ENCODE measurements around the gene UBALD1.
"Not testable (repeated sequence)": the region's sequence is repeated elsewhere in the genome, so short reads cannot be mapped to it uniquely, and the experiment has no call there.

UBALD1 gene

DNA sequence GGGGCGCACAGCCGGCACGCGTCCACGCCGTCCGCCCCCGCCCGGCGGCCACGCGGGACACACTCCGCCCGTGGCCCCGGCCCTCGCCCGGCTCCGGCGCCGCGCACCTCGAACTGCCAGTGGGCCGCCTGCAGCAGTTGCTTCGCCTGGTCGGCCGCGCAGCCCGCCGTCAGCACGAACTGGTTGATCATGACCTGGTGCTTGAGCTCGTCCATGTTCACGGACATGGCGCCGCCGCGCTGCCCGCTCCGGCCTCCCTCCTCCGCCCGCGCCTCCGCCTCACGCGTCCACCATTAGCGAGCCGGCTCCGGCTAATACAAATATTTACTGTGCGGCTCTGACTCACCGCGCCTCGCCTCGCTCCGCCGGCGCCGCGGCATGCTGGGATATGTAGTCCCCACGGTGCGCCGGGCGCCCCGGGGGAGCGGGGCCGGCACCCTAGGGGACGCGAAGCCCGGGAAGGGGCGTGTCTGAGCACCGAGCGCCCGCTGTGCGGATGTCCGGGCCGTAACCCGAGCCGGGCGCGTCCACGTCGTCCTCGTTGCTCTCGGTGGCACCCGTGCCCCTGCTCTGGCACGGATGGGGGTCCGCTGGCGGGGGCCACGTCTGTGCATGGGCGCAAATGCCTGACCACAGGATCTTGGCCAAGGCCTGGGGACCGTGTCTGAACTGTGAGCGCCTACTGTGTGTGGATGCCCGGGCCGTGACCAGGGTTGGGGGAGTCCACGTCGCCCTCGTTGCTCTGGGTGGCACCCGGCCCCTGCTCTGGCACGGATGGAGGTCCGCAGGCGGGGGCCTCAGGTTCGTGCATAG lies at the start of gene UBALD1:
Gene UBALD1 (minus strand): TSS at position 318 of the 813 bp plus-strand sequence. CDS start 91 bp downstream, at position 227.
- DNase-seq, result peak; percentile 18

GRCh38 chr16:4663777-4664465 lies 49.2 kb upstream of the UBALD1 start:
- DNase-seq, result no peak

- DNase-seq, result no peak
Measured at GRCh38 chr16:4663465-4663776, 48.7 kb upstream of the UBALD1 start.

- DNase-seq, result peak; percentile 76
Measured at GRCh38 chr16:4661661-4662060, 47.0 kb upstream of the UBALD1 start.

GRCh38 chr16:4660454-4661007 lies 45.8 kb upstream of the UBALD1 start:
- no peak for DNase-seq

DNA sequence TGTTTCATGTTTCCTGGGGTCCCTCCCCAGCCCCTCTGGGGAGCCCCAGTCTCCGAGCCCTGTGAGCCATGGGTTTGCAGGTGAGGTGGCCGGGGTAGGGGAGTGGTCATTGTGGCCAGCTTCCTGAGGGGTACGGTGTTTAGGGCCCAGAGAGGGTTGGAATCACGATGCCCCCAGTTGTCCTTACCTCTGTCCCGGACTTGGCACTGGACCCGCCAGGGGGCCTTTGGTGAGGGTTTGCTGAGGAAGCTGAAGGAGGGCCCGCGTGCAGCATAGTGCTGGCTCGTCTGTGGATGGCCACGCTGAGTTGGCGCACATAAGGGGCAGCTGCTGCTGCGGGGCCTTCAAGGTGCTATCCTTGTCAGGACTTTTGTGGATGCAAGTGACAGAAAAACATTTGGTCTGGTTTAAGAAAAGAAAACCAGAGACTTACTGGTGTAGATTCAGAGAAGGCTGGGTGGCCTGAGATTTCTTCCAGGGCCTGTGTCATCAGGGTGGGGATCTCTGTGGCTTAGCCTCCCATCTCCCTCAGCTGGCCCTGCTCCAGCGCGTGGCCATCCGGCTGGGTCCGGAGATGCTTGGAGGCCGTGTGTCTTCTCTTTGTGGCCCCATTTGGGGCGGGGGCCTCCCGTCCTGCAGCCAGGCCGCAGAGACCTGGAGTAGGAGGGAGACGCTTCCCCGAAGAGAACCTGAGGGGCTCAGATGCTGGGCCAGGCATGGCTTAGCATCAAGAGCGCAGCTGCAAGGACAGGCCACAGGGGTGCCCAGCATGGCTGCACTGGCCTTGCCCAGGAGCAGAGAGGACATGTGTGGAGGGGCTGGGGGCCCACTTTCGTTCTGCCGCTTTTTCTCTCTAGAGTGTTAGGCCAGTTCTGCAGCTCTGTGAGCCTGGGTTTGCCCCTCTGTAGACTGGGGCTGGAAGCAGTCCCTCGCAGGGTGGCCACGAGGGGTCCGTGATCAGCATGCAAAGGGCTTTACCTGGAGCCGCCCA lies 45.0 kb upstream of the UBALD1 start:
- DNase-seq, result no peak

- DNase-seq, result no peak
Measured at GRCh38 chr16:4656695-4657686, 42.3 kb upstream of the UBALD1 start.

DNA sequence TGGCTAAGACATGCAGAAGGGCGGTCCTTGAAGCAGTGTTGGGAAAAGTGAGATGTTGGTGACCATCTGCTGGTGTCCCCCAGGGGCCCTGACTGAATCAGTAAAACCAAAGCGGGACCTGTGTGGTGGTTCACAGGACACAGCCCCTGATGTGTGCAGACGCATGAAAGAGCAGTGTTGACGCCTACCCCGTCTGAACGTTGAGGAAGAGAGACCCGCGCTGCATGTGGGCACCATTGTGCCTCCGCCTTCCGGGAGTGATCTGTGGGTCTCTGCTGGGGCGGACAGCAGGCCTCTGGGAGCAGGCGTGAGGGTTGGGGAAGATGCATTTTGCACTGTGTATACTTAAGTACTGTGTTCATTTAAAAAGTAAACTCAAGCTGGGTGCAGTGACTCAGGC lies 41.5 kb upstream of the UBALD1 start:
- no peak for DNase-seq

- no peak for DNase-seq
Measured at GRCh38 chr16:4655801-4656200, 41.1 kb upstream of the UBALD1 start.

- DNase-seq, result no peak
Measured at GRCh38 chr16:4654964-4655590, 40.4 kb upstream of the UBALD1 start.

- DNase-seq, result no peak
Measured at GRCh38 chr16:4654011-4654963, 39.6 kb upstream of the UBALD1 start.

- no peak for DNase-seq
Measured at GRCh38 chr16:4652561-4652960, 37.9 kb upstream of the UBALD1 start.

DNA sequence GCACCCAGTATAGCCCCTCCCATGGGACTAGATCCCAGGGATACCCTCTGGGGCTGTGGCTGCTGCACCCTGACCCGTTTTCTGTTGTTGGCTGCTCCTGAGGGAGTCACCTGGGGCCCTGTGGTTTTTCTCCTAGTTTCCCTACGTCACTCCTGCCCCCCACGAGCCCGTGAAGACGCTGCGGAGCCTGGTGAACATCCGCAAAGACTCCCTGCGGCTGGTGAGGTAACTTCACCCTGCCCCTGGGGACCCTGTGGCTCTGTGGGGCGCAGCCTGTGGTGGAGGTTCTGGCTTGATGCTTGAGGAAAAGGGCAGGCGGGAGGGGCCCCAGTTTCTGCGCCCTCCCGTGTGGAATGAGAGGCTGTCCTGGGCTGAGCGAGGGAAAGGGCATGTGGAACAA lies 37.1 kb upstream of the UBALD1 start:
- DNase-seq, result no peak

DNA sequence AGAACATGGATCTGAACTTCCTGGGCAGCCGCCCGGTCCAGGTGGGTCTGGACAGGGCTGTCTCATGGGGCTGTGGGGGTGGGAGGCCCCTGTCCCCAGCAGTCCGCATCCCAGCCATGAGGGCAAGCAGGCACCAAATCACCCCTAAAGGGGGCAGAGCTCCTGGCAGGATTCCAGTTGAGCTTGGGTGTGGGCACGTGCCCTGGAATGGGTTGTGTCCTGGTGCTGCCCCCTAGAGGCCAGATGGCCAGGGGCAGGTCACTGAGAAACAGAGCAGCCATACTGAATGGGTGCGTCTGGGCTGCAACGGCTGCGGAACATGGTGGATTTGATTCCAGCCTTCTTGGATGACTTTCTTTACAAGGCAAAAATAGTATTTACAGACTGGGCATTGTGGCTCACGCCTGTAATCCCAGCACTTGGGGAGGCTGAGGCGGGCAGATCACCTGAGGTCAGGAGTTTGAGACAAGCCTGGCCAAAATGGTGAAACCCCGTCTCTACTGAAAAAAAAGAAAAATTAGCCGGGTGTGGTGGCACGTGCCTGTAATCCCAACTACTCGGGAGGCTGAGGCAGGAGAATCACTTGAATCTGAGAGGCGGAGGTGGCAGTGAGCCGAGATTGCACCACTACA lies 35.9 kb upstream of the UBALD1 start:
- DNase-seq, result not testable (repeated sequence)

GRCh38 chr16:4649744-4650442 lies 35.2 kb upstream of the UBALD1 start:
- no peak for DNase-seq

DNA sequence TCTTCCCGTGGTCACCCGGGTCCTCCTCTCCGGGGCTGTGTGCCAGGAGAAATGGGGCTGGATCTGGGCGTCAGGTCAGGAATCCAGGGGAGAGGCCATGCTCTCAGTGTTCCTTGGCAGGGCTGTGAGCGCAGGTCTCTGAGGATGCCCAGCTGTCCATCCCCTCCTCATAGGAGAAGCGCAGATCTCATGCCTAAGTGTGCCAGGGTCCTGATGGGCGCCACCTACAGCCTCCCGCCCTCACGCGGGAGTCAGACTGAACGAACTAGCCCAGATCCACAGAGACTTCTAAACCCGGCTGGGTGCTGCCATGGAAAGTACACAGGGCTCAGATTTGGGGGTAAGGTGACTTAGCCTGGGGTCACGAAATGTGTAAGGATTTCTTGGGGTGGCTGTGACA lies 34.2 kb upstream of the UBALD1 start:
- no peak for DNase-seq

DNA sequence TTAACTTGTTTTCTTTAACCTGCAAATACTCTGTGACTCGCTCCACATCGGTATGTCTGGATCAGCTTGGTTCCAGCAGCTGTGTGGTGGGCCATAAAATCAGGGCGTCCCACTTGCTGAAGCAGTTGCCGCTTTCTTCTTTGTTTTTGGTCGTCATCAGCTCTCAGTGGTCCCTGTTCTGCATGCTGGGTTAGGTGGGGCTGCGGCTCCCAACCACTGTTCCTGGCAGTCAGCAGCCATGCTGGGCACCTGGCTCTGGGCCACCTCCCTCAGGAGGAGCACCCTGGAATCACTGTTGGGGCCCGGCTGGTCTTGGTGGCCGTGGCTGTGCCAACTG lies 32.9 kb upstream of the UBALD1 start:
- no peak for DNase-seq

DNA sequence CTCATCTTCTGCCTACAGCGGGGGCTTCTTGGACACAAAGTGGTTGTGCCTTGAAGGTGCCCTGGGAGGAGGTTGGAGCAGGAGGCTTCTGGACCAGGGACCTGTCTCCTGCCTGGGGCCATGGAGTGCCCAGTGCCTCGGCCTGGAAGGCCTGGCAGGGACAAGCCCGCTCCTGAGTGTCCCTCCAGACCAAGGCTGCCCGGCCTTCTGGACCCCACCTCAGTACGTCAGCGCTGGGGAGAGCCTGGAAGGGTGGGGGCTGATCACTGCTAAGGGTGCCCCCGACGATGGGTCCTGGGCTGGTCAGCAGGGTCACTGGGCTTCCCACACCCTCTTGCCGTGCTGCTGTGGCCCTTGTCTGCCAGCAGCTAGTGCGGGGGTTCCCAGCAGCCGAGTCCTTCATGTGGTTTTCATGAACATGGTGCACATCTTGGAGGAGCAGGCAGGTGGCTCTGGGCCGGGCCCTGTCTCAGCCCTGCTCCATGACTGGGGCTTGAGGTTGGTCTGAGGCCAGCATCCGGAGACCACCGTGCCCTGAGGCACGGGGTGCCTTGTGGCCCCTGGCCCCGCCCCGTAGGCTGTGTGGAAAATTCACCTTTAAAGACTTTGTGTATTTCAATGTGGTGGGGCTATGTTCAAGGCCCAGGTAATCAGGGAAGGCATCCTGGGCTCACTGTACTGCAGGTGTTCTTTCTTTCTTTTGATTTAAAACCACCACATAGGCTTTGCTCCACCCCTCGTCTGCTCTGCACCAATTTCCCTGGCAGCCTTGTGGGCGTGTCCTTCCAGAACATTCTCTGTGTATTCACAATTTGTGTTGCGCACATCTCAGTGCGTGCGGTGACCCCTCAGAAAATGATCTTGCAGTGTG lies 32.3 kb upstream of the UBALD1 start:
- no peak for DNase-seq
